Fibroblast of skin of abdomen (primary cell): ENCODE results near the gene RWDD4.
"Not testable (repeated sequence)": the region's sequence is repeated elsewhere in the genome, so short reads cannot be mapped to it uniquely, and the experiment has no call there.

Experiments
- DNase-seq: peaks from one replicate; pipeline ENCODE4 v3.0.0-alpha.2; 2013

Gene RWDD4

DNA sequence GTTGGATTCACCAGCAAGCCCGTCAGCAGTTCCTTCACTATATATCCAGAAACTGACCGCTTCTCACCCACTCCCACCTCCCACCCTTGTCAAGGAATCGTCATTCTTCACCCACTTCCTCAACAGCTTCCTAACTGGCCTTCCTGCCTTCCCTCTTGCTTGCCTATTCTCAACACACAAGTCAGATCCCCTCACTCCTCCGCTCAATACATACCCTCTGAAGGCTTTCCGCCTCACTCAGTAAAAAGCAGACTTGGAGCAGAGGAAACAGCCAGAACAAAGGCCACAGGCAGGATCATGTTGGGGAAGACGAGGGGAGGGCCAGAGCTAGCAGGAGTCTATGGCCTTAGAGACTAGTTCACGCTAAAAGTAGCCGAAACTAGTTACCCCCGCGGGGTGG is 23.7 kb downstream of the RWDD4 start:
- DNase-seq, result no peak

GRCh38 chr4:183633476-183634400 is 25.2 kb downstream of the RWDD4 start:
- no peak for DNase-seq

GRCh38 chr4:183632689-183633088 is 26.3 kb downstream of the RWDD4 start:
- no peak for DNase-seq

DNA sequence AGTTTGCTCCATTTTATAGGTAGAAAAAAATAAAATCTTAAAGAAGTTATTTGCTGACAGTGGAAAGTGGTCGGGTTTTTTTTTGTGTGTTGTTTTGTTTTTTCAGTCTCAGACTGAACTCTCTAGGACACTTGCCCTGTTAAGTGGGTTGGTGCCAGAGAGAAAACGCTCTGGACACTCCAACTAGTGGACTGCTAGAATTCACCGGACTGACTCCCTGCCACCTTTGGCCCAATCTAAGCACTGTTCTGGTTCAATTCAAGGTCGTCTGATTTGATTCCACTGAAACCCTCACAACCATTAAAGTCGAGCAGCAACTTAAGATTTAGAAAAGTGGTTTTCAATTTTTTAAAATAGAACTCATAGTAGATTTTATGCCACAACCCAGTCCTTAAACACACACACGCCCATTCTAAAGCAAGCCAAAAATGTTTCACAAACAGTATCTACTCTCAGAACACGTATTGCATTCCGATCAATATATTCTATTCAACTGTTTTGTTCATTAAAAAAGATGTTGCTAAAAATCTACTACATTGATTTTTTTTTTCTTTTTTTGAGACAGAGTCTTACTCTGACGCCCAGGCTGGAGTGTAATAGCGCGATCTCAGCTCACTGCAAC is 27.3 kb downstream of the RWDD4 start:
- DNase-seq, result no peak

DNA sequence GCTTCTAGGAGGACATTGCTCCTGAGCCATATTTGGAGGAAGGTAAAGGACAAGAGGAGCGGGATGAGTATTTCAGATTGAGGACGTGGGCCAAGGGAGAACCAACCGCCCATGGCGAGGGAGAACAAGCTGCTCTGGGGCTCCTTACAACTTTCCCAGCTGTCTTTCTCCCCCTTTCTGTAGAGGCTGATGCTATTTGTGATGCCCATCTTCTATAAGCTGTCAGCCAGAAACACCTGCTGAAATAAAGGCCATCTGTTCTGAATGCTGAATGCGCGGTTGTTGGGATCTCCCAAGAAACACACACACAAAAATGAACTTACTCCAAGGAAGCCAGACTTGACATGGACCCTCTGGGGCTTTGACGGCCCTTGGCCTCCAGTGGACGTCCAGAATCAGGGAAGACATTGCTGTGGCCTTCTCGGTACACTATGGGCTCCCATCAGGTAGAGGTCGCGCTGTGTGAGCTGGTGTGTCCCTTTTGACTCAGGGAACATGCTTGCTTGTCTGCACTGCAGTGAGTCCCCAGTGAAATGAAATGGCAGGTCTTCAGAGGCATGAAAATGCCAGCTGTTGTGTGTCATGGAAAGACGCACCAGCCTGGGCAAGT is 30.9 kb downstream of the RWDD4 start:
- DNase-seq, result no peak

DNA sequence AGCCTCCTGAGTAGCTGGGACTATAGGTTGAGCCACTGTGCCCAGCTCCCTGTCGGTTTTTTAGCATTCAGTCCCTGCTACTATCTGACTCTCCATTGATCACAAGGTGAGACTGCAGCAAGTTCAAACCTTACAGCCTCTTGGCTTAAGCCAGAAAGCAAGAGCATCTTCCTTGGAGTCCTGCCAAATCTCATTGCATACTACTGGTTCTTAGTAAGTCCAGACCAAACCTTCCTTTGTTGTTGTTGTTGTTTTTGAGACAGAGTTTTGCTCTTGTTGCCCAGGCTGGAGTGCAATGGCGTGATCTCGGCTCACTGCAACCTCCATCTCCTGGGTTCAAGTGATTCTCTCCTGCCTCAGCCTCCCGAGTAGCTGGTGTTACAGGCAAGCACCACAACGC is 31.7 kb downstream of the RWDD4 start:
- DNase-seq, result not testable (repeated sequence)

GRCh38 chr4:183626168-183626567 is 32.8 kb downstream of the RWDD4 start:
- DNase-seq, result no peak

DNA sequence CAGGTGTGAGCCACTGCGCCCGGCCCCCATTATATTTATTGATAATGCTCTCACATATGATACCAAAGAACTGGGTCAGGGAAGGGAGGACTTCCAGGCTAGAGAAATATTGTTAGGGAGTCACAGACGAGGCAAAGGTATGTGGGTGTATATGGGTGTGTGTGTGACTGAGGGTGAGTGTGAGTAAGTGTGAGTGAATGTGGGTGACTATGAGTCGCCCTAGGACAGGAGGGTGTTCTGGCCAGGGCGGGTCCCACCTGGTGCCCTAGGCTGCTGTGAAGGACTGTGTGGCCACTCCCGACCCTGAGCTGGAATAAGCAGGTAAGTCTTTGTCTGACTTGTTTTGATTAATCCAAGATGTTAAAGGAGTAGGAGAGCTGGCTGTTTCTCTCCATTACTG is 34.4 kb downstream of the RWDD4 start:
- no peak for DNase-seq

GRCh38 chr4:183621875-183622274 is 37.1 kb downstream of the RWDD4 start:
- DNase-seq, result no peak

GRCh38 chr4:183620421-183620820 is 38.6 kb downstream of the RWDD4 start:
- no peak for DNase-seq

GRCh38 chr4:183618681-183619080 is 40.3 kb downstream of the RWDD4 start:
- no peak for DNase-seq

- no peak for DNase-seq
These were observed 41.9 kb downstream of the RWDD4 start for GRCh38 chr4:183617075-183617474.

DNA sequence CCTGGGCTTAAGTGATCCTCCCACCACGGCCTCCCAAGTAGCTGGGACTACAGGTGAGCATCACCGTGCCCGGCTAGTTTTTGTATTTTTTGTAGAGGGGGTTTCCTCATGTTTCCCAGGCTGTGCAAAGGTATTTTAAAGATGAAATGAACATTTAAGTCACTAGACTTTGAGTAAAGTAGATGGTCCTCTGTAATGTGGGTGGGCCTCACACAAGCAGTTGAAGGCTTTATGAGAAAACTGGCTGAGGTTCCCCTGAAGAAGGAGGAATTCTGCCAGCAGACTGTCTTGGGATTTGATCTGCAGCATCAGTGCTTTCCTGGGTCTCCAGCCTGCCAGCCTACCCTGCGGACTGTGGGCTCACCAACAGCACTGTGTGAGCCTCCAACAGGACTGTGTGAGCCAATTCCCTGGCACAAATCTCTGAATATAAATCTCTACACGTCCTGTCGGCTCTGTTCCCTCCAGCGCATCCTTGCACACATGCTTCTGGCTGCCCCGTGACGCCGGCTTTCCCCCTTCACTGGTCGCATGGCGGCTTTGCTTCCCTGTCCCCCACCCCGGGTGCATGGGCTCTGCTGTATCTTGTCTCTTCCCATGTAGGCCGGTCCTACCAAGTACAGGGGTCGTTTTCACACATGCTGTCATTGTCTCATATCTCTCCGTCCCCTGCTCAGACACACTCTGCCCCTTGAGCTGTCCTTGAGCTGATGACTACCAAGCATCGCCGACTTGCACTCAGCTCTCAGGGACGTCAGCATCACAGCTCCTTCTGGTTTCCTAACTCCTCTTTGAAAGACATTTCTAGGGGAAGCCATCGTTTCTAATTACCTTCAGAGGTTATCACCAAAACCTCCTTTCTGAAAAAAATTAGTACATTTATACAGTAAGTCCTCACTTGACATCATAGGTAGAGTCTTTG is 46.4 kb downstream of the RWDD4 start:
- no peak for DNase-seq

- no peak for DNase-seq
These were observed 47.7 kb downstream of the RWDD4 start for GRCh38 chr4:183611210-183611830.

- no peak for DNase-seq
These were observed 48.4 kb downstream of the RWDD4 start for GRCh38 chr4:183610613-183611012.

DNA sequence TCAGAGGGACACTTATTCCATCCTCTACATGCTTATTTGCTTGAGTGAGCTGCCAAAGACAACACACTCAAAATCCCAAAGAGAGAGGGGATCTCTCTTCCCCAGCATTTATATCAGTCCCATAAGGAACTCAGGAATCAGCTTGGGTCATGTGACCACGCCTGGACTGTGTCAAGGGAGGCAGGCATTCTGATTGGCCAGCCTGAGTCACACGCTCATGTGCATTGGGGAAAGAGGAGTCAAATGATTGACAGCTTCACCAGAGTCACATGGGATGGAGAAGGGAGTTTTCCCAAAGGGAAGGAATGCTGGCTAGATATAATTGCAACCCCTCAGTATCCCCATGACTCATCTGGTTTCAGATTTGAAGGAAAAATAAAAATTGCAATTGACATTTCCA is 49.0 kb downstream of the RWDD4 start:
- DNase-seq, result peak; percentile 44

DNA sequence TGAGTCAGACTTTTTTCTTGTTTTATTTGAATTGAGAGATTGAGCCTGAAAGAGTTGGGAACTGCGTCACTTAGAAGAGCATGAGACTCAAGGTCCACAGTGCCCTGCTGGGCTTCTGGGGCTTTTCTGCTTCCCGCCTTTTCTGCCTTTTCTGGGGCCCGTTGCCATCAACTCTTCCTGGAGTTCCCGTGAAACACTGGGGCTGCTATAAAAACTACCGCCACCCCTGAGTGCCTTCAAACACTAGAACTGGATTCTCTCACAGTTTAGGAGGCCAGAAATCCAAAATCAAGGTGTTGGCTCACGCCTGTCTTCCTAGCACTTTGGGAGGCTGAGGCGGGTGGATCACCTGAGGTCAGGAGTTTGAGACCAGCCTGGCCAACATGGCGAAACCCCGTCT is 49.8 kb downstream of the RWDD4 start:
- no peak for DNase-seq

GRCh38 chr4:183607894-183608293 is 51.1 kb downstream of the RWDD4 start:
- DNase-seq, result no peak

- DNase-seq, result no peak
These were observed 56.4 kb downstream of the RWDD4 start for GRCh38 chr4:183602557-183603027.

GRCh38 chr4:183601381-183601780 is 57.6 kb downstream of the RWDD4 start:
- no peak for DNase-seq

DNA sequence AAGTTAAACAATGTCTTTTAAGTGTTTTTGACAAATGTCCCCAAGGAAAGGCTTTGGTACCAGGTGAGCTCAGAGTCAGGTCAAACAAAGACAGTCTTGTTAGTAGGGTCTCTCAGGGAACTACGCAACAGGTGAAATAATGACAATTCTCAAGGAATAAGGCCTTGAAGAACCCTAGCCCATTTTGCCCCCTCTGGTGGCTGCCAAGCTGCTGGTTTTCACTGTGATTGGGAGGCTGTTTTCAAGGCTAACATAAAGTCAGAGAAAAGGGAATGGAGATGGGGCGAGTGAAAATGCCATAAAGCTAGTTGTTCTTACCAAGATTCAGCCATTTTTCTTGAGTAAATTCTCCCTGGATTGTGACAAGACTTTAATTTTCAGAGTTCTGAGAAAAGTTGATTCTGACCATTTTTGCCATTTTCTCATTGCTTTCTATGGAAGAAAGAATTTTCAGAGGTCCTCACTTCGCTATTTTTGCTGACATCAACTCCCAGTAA is 58.7 kb downstream of the RWDD4 start:
- DNase-seq, result no peak

- DNase-seq, result no peak
These were observed 59.3 kb downstream of the RWDD4 start for GRCh38 chr4:183599690-183600089.
